Progenitor cell of endocrine pancreas (in vitro differentiated cells): ENCODE data around the gene PPP2R2C. TPM values are rescaled to one million over a fixed set of nuclear protein-coding genes. Genes with fewer than 3 reads are reported as not detected.

Experiments used
- DNase-seq: peaks from one replicate; pipeline ENCODE4 v3.0.0; 2021; ENCODE audit warnings: low spot score; ENCODE audit not compliant: unreplicated experiment
- H3K27ac Mint-ChIP-seq: 2 replicates; pipeline ENCODE4 v1.8.0; 2021; ENCODE audit warnings: mild to moderate bottlenecking, moderate library complexity, mixed read lengths
- H3K27me3 Mint-ChIP-seq: 2 replicates; pipeline ENCODE4 v1.8.0; 2021; ENCODE audit warnings: mixed read lengths
- H3K36me3 Mint-ChIP-seq: 2 replicates; pipeline ENCODE4 v1.8.0; 2022; ENCODE audit warnings: mixed read lengths; ENCODE audit not compliant: insufficient read depth
- H3K4me1 Mint-ChIP-seq: 2 replicates; pipeline ENCODE4 v1.8.0; 2021; ENCODE audit warnings: low read depth, mixed read lengths
- H3K4me3 Mint-ChIP-seq: 2 replicates; pipeline ENCODE4 v1.8.0; 2021; ENCODE audit warnings: low read depth, mild to moderate bottlenecking, moderate library complexity, mixed read lengths
- H3K9me3 Mint-ChIP-seq: 2 replicates; pipeline ENCODE4 v1.8.0; 2021; ENCODE audit warnings: low read depth, mixed read lengths
- CTCF ChIP-seq: fragments of 200-600 bp; sonication (generic); IDR thresholded peaks from one replicate; pipeline ENCODE4 v1.5.0; 2021; ENCODE audit warnings: antibody characterized with exemption, mild to moderate bottlenecking; ENCODE audit not compliant: unreplicated experiment
- total RNA-seq: library from RNA; stranded (reverse); gene quantifications from 2 replicates; pipeline ENCODE4 v1.2.1, GENCODE V29; 2021

Gene PPP2R2C
- total RNA-seq, 1 donor from 2014 or later, result 0.19 TPM

- peaks cover 3% of the 10 kb centered on the region for H3K4me1 Mint-ChIP-seq
- no peak overlapping the region for H3K27ac Mint-ChIP-seq
- H3K9me3 Mint-ChIP-seq, result no peaks in the 10 kb centered on the region
- peak; percentile 4 for DNase-seq
- H3K4me3 Mint-ChIP-seq, result no peak overlapping the region
- peaks cover 63% of the 10 kb centered on the region for H3K27me3 Mint-ChIP-seq
- no peaks in the 10 kb centered on the region for H3K36me3 Mint-ChIP-seq
- no peak for TF ChIP-seq CTCF
These were observed 4.8 kb downstream of the PPP2R2C start for GRCh38 chr4:6467600-6467999.

DNA sequence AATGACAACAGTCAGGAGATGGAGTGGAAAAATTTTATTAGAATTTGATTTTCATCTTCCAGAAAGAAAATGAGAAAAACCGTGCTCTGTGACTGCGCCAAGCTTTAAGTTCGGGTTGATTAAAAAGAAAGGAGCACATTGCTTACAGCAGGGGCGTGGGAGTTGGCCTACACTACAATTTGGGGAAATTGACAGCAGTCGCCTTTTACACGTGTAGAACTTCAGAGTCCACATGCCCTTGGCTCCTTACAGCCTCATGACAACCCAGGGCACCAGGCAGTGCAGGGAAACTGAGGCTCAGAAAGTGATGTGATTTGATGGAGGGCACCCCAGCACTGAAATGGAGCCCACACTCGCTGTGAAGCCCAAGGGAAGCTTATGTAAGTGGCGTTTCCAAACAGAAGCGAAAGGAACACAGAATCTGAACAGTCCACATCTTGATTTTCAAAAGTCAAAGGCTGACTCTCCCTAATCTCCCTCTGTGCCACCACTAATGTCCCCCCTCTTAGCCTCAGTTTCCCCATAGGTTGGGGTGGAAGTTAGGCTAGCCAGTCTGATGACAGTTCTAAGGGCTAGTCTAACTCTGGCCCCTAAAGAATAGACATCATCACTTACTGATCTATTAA lies 5.5 kb downstream of the PPP2R2C start:
- no peak for DNase-seq
- peaks cover 3% of the 10 kb centered on the region for H3K4me1 Mint-ChIP-seq
- H3K27me3 Mint-ChIP-seq, result peaks cover 65% of the 10 kb centered on the region
- no peak for TF ChIP-seq CTCF
- H3K27ac Mint-ChIP-seq, result no peak overlapping the region
- no peaks in the 10 kb centered on the region for H3K9me3 Mint-ChIP-seq
- H3K4me3 Mint-ChIP-seq, result no peak overlapping the region
- H3K36me3 Mint-ChIP-seq, result no peaks in the 10 kb centered on the region

- TF ChIP-seq CTCF, result no peak
- peaks cover 65% of the 10 kb centered on the region for H3K27me3 Mint-ChIP-seq
- DNase-seq, result peak; percentile 3
- no peak overlapping the region for H3K27ac Mint-ChIP-seq
- no peaks in the 10 kb centered on the region for H3K9me3 Mint-ChIP-seq
- peaks cover 3% of the 10 kb centered on the region for H3K4me1 Mint-ChIP-seq
- no peaks in the 10 kb centered on the region for H3K36me3 Mint-ChIP-seq
- no peak overlapping the region for H3K4me3 Mint-ChIP-seq
These were observed 6.5 kb downstream of the PPP2R2C start for GRCh38 chr4:6465955-6466354.

DNA sequence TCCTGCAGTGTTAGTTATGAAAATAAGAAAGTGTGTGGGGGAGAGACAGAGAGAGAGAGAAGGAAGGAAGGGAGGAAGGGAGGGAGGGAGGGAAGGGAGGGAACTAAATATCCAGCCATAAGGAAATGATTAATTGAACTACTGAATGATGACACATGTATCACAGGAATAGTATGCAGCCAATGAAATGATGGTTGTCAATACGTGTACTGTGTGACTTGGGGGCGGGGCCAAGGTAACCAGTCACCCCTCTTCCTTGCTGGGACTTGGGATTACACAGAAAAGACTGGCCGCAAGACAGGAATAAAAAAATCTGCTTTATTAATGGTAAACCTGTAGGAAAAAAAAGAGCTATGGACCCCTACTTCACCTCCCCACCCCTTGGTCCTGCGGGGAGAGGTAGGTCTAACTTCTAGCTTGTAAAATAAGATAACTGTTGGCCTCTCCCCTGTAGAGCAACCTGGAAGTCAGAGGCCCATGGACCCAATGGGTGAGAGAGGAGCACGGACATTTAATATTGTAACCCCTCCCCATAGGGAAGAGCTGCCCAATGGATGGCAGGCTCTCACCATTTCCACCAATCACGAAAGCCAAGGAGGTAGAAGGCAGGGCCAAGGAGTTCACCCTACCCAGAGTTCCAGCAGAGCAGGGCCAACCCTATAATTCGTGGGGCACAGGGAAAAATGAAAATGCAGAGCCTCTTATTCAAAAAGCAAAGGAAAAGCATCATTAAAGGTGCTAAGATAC lies 7.4 kb downstream of the PPP2R2C start:
- peaks cover 64% of the 10 kb centered on the region for H3K27me3 Mint-ChIP-seq
- no peaks in the 10 kb centered on the region for H3K36me3 Mint-ChIP-seq
- no peak for TF ChIP-seq CTCF
- no peaks in the 10 kb centered on the region for H3K4me1 Mint-ChIP-seq
- no peaks in the 10 kb centered on the region for H3K9me3 Mint-ChIP-seq
- H3K27ac Mint-ChIP-seq, result no peak overlapping the region
- no peak for DNase-seq
- H3K4me3 Mint-ChIP-seq, result no peak overlapping the region

DNA sequence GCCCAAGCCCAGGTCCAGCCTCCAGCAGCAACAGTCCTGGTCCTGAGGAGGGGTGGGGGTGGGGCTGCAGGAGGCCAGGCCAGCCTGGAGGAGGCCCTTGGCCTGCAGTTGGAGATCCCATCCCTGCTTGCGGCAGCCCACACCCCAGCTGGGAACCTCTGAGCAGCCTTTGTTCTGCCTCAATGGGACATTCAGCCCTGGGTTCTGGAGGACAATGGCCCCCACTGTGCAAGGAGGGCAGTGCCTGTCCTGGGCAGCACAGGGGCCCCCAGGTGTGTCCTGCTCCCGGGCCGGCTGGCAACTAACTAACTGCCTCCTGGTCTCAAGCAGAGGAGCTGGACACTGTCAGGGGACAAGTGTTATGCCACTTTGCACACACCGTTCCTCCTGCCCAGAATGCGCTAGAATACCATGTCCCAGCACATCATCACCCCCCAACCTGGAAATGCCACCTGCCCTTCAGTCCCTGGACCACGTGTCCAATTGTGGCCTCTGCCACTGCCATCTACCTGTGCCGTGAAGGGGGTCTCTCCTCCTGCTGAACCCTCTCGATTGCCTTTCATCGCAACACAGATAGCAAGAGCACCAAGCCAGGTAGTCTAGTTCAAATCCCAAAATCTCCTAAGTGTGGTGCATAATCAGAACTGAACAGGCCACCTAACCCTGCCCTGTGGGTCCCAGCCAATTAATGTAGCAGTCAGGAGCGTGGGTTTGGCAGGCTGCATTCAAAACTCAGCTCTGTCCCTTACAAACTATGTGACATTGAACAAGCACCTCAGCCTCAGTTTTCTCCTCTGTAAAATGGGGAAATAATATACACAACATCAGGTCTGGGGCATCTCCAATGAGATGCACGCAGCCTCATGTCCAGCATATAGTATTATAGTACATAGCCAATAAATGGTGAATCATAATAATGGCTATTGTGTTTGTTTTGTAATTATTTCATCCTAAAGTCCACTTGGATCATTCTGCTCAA lies 8.8 kb downstream of the PPP2R2C start:
- peaks cover 52% of the 10 kb centered on the region for H3K27me3 Mint-ChIP-seq
- TF ChIP-seq CTCF, result no peak
- DNase-seq, result peak; percentile 6

More for the DNA sequence above, 8.8 kb downstream of the PPP2R2C start:
- Mint-ChIP-seq H3K36me3 (no peaks in the 10 kb centered on the region), H3K4me3 (no peak overlapping the region), H3K9me3 (peaks cover 3% of the 10 kb centered on the region), H3K4me1 (no peaks in the 10 kb centered on the region), H3K27ac (no peak overlapping the region)
